Large intestine (tissue), 12 donors: Measurements from ENCODE around the gene ORC6. TPM values are rescaled to one million over a fixed set of nuclear protein-coding genes. Genes with fewer than 3 reads are reported as not detected.
A peak's percentile ranks its signal among the peaks of the same experiment; 100 is the strongest.
"Not testable (repeated sequence)": the region's sequence is repeated elsewhere in the genome, so short reads cannot be mapped to it uniquely, and the experiment has no call there.

Experiments
- DNase-seq, 2 donors: peaks; one replicate each; pipeline versions ENCODE4 v3.0.0 to v3.0.0-alpha.2; 2013
- H3K27ac ChIP-seq: one replicate; pipeline ENCODE4 v1.5.1; 2013; ENCODE audit warnings: low read length
- H3K27me3 ChIP-seq: 2 replicates; pipeline ENCODE4 v1.6.1; 2013; ENCODE audit warnings: low read length; ENCODE audit not compliant: control insufficient read depth, insufficient read depth
- H3K36me3 ChIP-seq: 2 replicates; pipeline ENCODE4 v1.6.1; 2013; ENCODE audit warnings: low read length; ENCODE audit not compliant: control insufficient read depth, insufficient read depth
- H3K4me1 ChIP-seq: one replicate; pipeline ENCODE4 v1.6.1; 2013; ENCODE audit warnings: low read length; ENCODE audit not compliant: control insufficient read depth, insufficient read depth
- H3K4me3 ChIP-seq: one replicate; pipeline ENCODE4 v1.5.1; 2013; ENCODE audit warnings: low read length
- H3K9me3 ChIP-seq: one replicate; pipeline ENCODE4 v1.6.1; 2013; ENCODE audit warnings: mild to moderate bottlenecking, low read depth, low read length, moderate library complexity; ENCODE audit not compliant: control insufficient read depth
- WGBS: methylation state at CpG from one replicate; pipeline ENCODE4 v1.1.5; 2013; ENCODE audit warnings: low lambda C conversion rate; ENCODE audit not compliant: insufficient coverage; 5-methylcytosine and 5-hydroxymethylcytosine counted together
- long read RNA-seq, 11 donors: transcript quantifications; one replicate each; lab custom pipeline, GENCODE V29; 2026
- polyA plus RNA-seq: library from polyadenylated mRNA; unstranded; fragments of 120-200 nt; gene quantifications from one replicate; pipeline ENCODE4 v1.2.1, GENCODE V29; 2013

ORC6 gene, protein sequence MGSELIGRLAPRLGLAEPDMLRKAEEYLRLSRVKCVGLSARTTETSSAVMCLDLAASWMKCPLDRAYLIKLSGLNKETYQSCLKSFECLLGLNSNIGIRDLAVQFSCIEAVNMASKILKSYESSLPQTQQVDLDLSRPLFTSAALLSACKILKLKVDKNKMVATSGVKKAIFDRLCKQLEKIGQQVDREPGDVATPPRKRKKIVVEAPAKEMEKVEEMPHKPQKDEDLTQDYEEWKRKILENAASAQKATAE
- polyA plus RNA-seq, result 25.0 TPM
- long read RNA-seq, donor 1, partial matches to known transcripts, result 0 of 3 reads
- long read RNA-seq, donor 1, other reads (novel, unspliced or antisense), result 0 of 3 reads
- long read RNA-seq, donor 2, partial matches to known transcripts, result 0 of 7 reads
- long read RNA-seq, donor 2, other reads (novel, unspliced or antisense), result 0 of 7 reads
- long read RNA-seq, donor 3, result 0 reads
- long read RNA-seq, donor 4, partial matches to known transcripts, result 0 of 2 reads
- long read RNA-seq, donor 4, other reads (novel, unspliced or antisense), result 0 of 2 reads
- long read RNA-seq, donor 5, partial matches to known transcripts, result 0 of 7 reads
- long read RNA-seq, donor 5, other reads (novel, unspliced or antisense), result 0 of 7 reads
- long read RNA-seq, donor 6, partial matches to known transcripts, result 0 of 9 reads
- long read RNA-seq, donor 6, other reads (novel, unspliced or antisense), result 0 of 9 reads
- long read RNA-seq, donor 7, partial matches to known transcripts, result 0 of 4 reads
- long read RNA-seq, donor 7, other reads (novel, unspliced or antisense), result 0 of 4 reads
- long read RNA-seq, donor 8, transcript ORC6-201 (7 exons, 1,628 nt), result major isoform, 6 of 11 reads
- long read RNA-seq, donor 8, partial matches to known transcripts, result 0 of 11 reads
- long read RNA-seq, donor 8, other reads (novel, unspliced or antisense), result 0 of 11 reads
- long read RNA-seq, donor 9, partial matches to known transcripts, result 0 of 7 reads
- long read RNA-seq, donor 9, other reads (novel, unspliced or antisense), result 0 of 7 reads
- long read RNA-seq, donor 10, transcript ORC6-201 (7 exons, 1,628 nt), result major isoform, 6 of 246 reads
- long read RNA-seq, donor 10, partial matches to known transcripts, result 181 of 246 reads
- long read RNA-seq, donor 10, other reads (novel, unspliced or antisense), result 55 of 246 reads
- long read RNA-seq, donor 11, partial matches to known transcripts, result 0 of 3 reads
- long read RNA-seq, donor 11, other reads (novel, unspliced or antisense), result 0 of 3 reads

DNA sequence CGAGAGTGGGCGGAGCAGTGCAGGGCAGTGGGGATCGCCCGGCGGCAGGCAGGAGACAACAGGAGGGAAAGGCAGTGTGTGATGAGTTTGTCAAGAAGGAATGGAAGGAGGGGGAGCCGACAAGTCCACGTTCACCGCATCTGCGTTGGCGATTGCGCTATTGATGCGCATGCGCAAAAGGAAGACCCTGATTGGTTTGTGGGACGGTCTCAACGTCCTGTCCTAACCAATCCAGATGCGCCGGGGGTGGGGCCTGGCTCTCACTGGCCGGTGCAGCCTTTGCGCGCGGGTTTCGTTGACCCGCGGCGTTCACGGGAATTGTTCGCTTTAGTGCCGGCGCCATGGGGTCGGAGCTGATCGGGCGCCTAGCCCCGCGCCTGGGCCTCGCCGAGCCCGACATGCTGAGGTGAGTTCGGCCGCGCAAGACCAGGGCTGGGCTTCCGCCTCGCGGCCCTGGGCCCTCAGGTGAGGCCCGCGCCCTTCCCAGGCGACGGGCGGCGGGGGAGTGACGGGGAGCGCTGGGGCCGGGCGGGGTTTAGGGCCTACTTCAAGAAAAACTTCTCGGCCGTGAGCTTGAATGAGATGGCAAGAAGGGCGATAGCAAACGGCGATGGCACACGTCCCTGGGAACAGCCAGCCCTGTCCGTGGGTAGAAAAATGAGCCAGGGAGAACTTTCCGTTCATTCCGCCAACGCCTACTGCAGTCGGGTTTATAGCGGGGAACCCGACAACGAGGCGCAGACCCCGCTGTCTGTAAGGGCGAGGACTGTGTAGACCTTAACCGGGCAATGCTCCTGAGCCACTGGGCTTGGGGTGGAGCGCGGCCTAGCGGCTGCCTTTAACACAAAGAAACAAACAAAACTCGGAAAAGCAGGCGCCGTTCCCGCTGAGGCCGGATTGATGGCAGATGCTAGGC lies at the start of gene ORC6:
Gene ORC6 (plus strand): TSS at position 295 of the 916 bp plus-strand sequence. CDS start 47 bp downstream, at position 342.
- H3K27me3 ChIP-seq, result no peaks in the 10 kb centered on the region
- H3K27ac ChIP-seq, result peak within 1 kb of the TSS; percentile 96
- peak; percentile 97 to 98 for DNase-seq
- peaks cover 2% of the 10 kb centered on the region for H3K9me3 ChIP-seq
- peaks cover 7% of the 10 kb centered on the region for H3K4me1 ChIP-seq
- H3K4me3 ChIP-seq, result peak within 1 kb of the TSS; percentile 81
- WGBS, result 0% methylated on average over 5 of the region's 79 CpGs
- peaks cover 4% of the 10 kb centered on the region for H3K36me3 ChIP-seq

DNA sequence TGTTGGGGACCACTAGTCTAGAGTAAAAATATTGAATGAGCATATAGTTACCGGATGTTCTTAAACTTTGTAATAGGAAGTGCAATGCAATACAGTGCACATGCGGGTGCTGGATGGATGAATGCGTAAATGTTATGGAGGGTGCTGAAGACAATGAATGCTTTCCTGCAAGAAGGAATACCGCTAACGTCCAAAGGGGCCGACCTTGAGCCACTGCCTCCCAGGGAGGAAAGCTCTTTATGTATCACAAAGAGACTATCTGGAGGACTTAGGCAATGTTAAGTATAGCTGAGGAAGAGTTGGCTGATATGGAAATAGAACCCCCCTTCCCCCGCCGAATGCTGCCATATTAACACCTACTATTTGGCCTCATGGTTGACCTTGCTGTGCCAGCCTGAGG lies 40.8 kb upstream of the ORC6 start:
- 100% methylated on average over 5 of the region's 8 CpGs for WGBS
- H3K36me3 ChIP-seq, result no peaks in the 10 kb centered on the region
- no peaks in the 10 kb centered on the region for H3K9me3 ChIP-seq
- H3K27ac ChIP-seq, result no peak overlapping the region
- no peak overlapping the region for H3K4me3 ChIP-seq
- no peaks in the 10 kb centered on the region for H3K27me3 ChIP-seq
- no peaks in the 10 kb centered on the region for H3K4me1 ChIP-seq
- no peak for DNase-seq

DNA sequence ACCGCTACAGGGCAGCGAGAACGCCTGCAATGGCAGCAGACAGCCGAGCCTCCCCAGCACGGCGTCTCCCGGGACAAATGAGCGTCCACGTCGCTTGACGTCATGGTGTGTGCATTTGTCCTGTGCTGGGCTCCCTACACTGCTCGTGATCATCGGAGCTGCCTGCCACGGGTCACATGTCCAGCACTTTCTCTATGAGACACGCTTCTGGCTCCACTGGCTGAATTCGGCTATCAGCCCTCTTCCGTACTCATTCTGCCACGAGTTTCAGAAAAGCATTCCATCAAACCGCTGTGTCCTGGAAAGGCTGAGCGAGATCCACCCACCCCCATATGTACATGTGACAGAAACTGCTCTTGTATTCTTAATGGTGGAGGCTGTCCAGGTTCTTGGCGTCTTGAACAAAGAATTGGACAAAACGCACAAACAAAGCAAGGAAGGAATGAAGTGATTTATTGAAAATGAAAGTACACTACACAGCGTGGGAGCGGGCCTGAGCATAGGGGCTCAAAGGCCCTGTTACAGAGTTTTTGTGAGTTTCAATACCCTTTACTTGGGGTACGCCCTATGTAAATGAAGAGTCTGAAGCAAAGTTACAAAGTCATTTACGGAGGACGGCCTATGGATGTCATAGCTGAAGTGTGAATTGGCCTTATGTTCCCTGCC lies 39.7 kb upstream of the ORC6 start:
- Histone ChIP-seq H3K27me3 (no peaks in the 10 kb centered on the region), H3K36me3 (no peaks in the 10 kb centered on the region), H3K27ac (no peak overlapping the region), H3K9me3 (no peaks in the 10 kb centered on the region), H3K4me3 (no peak overlapping the region), H3K4me1 (no peaks in the 10 kb centered on the region)
- WGBS, result 60% methylated on average over 1 of the region's 27 CpGs
- peak in 1 of 2 donors; percentile 16 for DNase-seq

DNA sequence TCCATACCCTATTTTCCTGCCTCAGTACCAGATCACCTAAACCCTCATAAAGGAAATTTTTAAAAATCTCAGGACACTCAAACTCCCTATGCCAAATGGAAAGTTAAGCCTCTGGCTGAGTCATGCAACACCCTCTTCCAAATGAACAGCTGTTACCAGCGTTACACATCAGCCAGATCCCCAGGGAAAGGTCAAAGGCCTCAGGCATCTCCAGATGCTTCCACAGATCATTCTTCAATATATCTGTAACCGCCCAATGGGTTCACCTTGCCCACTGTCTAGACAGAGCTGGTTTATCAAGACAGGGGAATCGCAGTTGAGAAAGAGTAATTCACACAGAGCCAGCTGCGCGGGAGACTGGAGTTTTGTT lies 39.2 kb upstream of the ORC6 start:
- DNase-seq, result no peak
- no peak overlapping the region for H3K4me3 ChIP-seq
- no peak overlapping the region for H3K27ac ChIP-seq

DNA sequence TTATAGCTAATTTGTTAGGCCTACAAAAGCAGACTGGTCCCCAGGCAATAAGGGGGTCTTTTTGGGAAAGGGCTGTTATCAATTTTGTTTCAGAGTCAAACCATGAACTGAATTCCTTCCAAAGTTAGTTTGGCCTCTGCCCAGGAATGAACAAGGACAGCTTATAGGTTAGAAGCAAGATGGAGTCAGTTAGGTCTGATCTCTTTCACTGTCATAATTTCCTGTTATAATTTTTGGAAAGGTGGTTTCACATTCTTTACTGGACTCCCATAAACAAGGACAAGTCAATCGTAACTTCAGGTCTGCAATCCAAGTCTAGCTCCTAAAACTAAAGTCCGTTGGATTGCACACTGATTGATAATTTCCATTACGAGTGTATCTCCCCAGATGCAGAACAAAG lies 38.2 kb upstream of the ORC6 start:
- no peaks in the 10 kb centered on the region for H3K9me3 ChIP-seq
- H3K27ac ChIP-seq, result no peak overlapping the region
- H3K36me3 ChIP-seq, result no peaks in the 10 kb centered on the region
- no peaks in the 10 kb centered on the region for H3K27me3 ChIP-seq
- H3K4me1 ChIP-seq, result no peaks in the 10 kb centered on the region
- no peak overlapping the region for H3K4me3 ChIP-seq
- no peak for DNase-seq
- WGBS, result 60% methylated on average over 1 of the region's 3 CpGs

More for the DNA sequence above, 39.2 kb upstream of the ORC6 start:
- Histone ChIP-seq H3K9me3 (no peaks in the 10 kb centered on the region), H3K4me1 (no peaks in the 10 kb centered on the region), H3K36me3 (no peaks in the 10 kb centered on the region), H3K27me3 (no peaks in the 10 kb centered on the region)
- no CpG with 5 or more reads among the region's 5 CpGs for WGBS

DNA sequence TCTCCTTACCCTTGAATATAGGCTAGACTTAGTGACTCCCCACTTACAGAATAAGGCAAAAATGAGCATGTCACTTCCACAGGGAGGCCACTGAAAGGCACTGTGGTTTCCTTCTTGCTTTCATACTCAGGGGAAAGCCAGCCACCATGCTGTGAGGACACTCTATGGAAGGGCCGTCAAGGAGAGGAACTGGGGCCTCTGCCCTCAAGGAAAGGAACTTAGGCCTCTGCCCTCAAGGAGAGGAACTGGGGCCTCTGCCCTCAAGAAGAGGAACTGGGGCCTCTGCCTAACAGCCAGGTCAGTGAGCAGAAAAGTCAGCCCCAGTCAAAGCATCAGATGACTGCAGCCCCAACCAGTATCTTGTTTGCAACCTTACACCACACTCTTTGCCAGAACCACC lies 30.5 kb upstream of the ORC6 start:
- H3K36me3 ChIP-seq, result peaks cover 38% of the 10 kb centered on the region
- peak; percentile 61 to 72 for DNase-seq

DNA sequence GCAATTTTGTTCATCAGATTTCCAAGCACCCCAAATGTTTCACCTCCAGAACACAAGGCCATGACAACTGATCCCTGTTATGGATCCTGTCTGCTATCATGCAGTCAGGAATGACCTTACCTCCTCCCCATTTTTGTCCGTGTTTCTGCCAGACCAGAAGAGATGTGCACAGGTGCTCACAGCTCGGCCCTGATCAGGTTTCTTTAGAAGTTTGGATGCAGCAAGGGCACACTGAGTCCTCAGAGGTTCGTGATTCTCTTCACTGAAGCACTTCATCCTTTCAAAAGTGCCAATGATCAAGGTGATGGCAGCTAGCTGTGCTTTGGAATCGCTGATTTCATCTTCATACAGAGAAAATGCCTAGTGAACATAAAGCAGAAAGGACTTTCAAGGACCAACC lies 27.3 kb upstream of the ORC6 start:
- H3K9me3 ChIP-seq, result no peaks in the 10 kb centered on the region
- no peaks in the 10 kb centered on the region for H3K27me3 ChIP-seq
- WGBS, result no CpG with 5 or more reads among the region's 4 CpGs
- peaks cover 47% of the 10 kb centered on the region for H3K36me3 ChIP-seq
- no peak for DNase-seq
- no peak overlapping the region for H3K27ac ChIP-seq
- H3K4me3 ChIP-seq, result no peak overlapping the region
- peaks cover 4% of the 10 kb centered on the region for H3K4me1 ChIP-seq

More for the DNA sequence above, 30.5 kb upstream of the ORC6 start:
- no peak overlapping the region for H3K4me3 ChIP-seq
- H3K27me3 ChIP-seq, result no peaks in the 10 kb centered on the region
- WGBS, result no CpG with 5 or more reads among the region's 1 CpG
- no peaks in the 10 kb centered on the region for H3K9me3 ChIP-seq
- peaks cover 4% of the 10 kb centered on the region for H3K4me1 ChIP-seq
- peak overlapping the region; percentile 37 for H3K27ac ChIP-seq

DNA sequence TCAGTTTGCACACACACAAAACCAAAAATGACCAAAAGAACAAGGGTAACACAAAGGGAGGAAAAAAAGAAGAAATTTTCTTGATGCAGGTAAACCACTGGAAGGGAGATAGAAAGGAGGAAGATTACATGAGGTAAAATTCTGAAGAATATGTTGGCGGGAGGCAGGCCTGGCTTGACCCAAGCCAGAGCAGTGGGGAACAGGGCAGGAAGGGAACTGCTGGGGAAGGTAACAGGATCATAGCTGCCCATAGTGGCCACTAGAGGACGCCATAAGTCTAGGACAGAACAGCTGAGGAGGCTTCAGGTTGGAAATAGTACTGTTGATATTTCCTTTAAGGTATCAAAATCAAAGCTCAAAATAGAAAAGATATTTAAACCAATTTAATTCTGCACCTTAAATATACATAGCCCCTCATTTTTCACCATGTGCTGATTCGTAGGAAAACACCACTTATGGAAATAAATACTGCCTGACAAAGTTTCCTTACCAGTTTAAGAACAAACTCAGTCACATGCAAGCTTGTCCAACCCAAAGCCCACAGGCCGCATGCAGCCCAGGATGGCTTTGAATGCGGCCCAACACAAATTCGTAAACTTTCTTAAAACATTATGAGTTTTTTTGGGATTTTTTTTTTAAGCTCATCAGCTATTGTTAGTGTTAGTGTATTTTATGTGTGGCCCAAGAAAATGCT lies 16.0 kb upstream of the ORC6 start:
- Histone ChIP-seq H3K27ac (no peak overlapping the region), H3K9me3 (no peaks in the 10 kb centered on the region), H3K27me3 (no peaks in the 10 kb centered on the region), H3K4me1 (no peaks in the 10 kb centered on the region), H3K4me3 (no peak overlapping the region), H3K36me3 (peaks cover 61% of the 10 kb centered on the region)
- peak; percentile 56 to 61 for DNase-seq
- WGBS, result 73% methylated on average over 2 of the region's 6 CpGs

DNA sequence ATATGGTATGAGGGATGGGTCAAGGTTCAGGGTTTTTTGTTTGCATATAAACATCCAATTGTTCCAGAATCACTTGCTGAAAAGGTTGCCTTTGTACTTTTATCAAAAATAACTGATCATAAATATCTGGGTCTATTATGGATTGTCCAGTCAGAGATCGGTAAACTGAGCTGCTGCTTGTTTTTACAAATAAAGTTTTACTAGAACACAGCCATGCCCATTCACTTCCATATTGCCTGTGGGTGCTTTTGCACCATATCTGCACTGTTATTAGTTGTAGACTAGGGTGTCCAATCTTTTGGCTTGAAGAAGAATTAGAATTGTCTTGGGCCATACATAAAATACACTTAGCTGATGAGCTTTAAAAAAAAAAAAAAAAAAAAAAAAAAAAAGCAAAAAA lies 11.5 kb upstream of the ORC6 start:
- H3K27ac ChIP-seq, H3K9me3 ChIP-seq, DNase-seq, H3K27me3 ChIP-seq, H3K4me3 ChIP-seq: not testable (repeated sequence)
- Histone ChIP-seq H3K4me1 (peaks cover 13% of the 10 kb centered on the region), H3K36me3 (peaks cover 53% of the 10 kb centered on the region)
- no CpG with 5 or more reads among the region's 1 CpG for WGBS
